Ectodermal cell (in vitro differentiated cells): ENCODE results near the gene TCF3. TPM values are rescaled to one million over a fixed set of nuclear protein-coding genes. Genes with fewer than 3 reads are reported as not detected.
"Not testable (repeated sequence)": the region's sequence is repeated elsewhere in the genome, so short reads cannot be mapped to it uniquely, and the experiment has no call there.

Source experiments
- H3K27ac ChIP-seq: 2 replicates; pipeline ENCODE4 v1.7.0; 2013; ENCODE audit warnings: mild to moderate bottlenecking, low read depth, low read length; ENCODE audit not compliant: insufficient read depth, poor library complexity, severe bottlenecking
- H3K27me3 ChIP-seq: 2 replicates; pipeline ENCODE4 v1.7.0; 2013; ENCODE audit warnings: mild to moderate bottlenecking, low read length; ENCODE audit not compliant: insufficient read depth, control insufficient read depth, poor library complexity, severe bottlenecking
- H3K36me3 ChIP-seq: one replicate; pipeline ENCODE4 v1.7.0; 2013; ENCODE audit warnings: low read length; ENCODE audit not compliant: control insufficient read depth, insufficient read depth
- H3K4me1 ChIP-seq: one replicate; pipeline ENCODE4 v1.7.0; 2013; ENCODE audit warnings: low read length; ENCODE audit not compliant: control insufficient read depth, insufficient read depth
- H3K4me3 ChIP-seq: 2 replicates; pipeline ENCODE4 v1.7.0; 2013; ENCODE audit warnings: low read depth, low read length, control low read depth; ENCODE audit not compliant: insufficient read depth
- H3K9me3 ChIP-seq: 2 replicates; pipeline ENCODE4 v1.7.0; 2013; ENCODE audit warnings: mild to moderate bottlenecking, low read length, moderate library complexity; ENCODE audit not compliant: control insufficient read depth
- WGBS, 2 experiments: methylation state at CpG; one replicate each; pipeline ENCODE4 v1.1.7; 2013; ENCODE audit warnings: missing lambda C conversion rate in 2 of 2; 5-methylcytosine and 5-hydroxymethylcytosine counted together
- polyA plus RNA-seq, 4 experiments: library from polyadenylated mRNA; stranded (reverse); fragments of 50-300 nt; gene quantifications; one replicate each; pipeline ENCODE4 v1.2.3, GENCODE V29; 2013

TCF3 gene
- 313 TPM for polyA plus RNA-seq (2013, experiment 1 of 4)
- polyA plus RNA-seq (2013, experiment 2 of 4), result 315 TPM
- 250 TPM for polyA plus RNA-seq (2013, experiment 3 of 4)
- polyA plus RNA-seq (2013, experiment 4 of 4), result 276 TPM

- Histone ChIP-seq H3K27ac (peak within 1 kb of the TSS; percentile 100), H3K4me1 (peaks cover 14% of the 10 kb centered on the region), H3K36me3 (peaks cover 20% of the 10 kb centered on the region), H3K27me3 (no peaks in the 10 kb centered on the region), H3K4me3 (peak within 1 kb of the TSS; percentile 89), H3K9me3 (no peaks in the 10 kb centered on the region)
- WGBS, 2 experiments, result 0% methylated on average over 107 of the region's 107 CpGs
Measured at GRCh38 chr19:1652471-1653299, at the start of gene TCF3. TSS of gene TCF3 (minus strand) at chr19:1652615. CDS start at chr19:1650248, 2,367 bp downstream.

GRCh38 chr19:1700733-1701663 is 48.6 kb upstream of the TCF3 start:
- Histone ChIP-seq H3K27me3 (peaks cover 25% of the 10 kb centered on the region), H3K4me1 (no peaks in the 10 kb centered on the region), H3K4me3 (no peak overlapping the region), H3K36me3 (no peaks in the 10 kb centered on the region), H3K9me3 (no peaks in the 10 kb centered on the region), H3K27ac (no peak overlapping the region)
- 67% methylated on average over 25 to 26 of the region's 26 CpGs for WGBS, 2 experiments

DNA sequence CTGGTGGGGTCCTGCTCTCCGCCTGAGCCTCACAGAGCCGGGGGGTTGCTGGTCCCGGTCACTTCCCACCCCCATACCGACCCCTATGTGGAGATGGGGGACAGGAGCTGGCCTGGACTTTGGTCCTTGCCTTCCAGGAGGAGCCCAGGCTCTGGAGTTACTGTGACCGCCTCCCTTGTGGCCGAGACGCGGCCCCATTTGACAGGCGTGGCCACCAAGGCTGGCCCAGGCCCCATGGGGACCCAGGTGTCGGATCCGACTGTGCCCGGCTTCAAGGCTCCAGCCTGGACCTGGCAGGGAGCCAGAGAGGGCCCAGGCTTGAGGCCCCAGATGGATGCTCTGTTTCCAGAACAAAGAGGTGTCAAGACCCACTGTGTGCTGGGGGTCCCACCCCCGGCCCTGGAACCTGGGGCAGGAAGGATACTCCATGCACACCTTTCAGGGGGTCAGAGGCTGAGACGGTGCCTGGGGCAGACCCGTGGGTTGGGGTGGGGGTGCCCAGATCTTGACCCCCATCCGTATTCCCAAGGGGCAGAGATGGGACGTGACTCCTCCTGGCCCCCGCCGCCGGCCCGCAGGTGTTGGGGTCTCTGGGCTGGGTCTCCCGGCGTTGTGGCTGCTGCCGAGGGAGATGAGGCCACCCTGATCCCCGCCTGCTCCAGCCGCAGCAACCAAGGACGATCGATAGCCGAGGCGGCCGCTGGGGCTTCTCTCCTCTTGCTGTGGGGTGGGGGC is 47.8 kb upstream of the TCF3 start:
- no peaks in the 10 kb centered on the region for H3K36me3 ChIP-seq
- peaks cover 25% of the 10 kb centered on the region for H3K27me3 ChIP-seq
- H3K9me3 ChIP-seq, result no peaks in the 10 kb centered on the region
- no peaks in the 10 kb centered on the region for H3K4me1 ChIP-seq
- H3K4me3 ChIP-seq, result no peak overlapping the region
- WGBS, 2 experiments, result 86 to 88% methylated on average over 31 of the region's 31 CpGs
- H3K27ac ChIP-seq, result no peak overlapping the region

DNA sequence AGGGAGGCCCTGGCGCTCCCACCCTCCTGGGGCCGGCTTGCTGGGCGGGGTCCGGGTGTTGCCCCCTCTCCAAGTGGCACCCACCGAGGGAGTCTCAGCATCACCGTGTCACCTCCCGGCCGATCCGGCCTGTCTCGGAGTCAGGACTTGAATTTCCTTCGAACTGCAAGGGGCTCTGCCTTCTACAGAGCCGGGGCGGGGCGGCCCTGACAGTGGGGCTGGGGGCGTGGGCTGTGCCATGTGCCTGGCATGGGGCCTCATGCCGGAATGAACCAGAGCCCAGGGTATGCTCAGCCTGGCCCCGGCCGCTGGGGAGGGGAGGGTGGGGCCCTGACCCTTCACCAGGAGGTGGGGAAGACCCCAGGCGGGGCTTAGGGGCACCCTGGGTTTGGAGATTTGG is 47.0 kb upstream of the TCF3 start:
- Histone ChIP-seq H3K27ac (no peak overlapping the region), H3K9me3 (no peaks in the 10 kb centered on the region), H3K4me1 (no peaks in the 10 kb centered on the region), H3K27me3 (peaks cover 29% of the 10 kb centered on the region), H3K36me3 (no peaks in the 10 kb centered on the region), H3K4me3 (no peak overlapping the region)
- 90% methylated on average over 19 of the region's 19 CpGs for WGBS, 2 experiments

DNA sequence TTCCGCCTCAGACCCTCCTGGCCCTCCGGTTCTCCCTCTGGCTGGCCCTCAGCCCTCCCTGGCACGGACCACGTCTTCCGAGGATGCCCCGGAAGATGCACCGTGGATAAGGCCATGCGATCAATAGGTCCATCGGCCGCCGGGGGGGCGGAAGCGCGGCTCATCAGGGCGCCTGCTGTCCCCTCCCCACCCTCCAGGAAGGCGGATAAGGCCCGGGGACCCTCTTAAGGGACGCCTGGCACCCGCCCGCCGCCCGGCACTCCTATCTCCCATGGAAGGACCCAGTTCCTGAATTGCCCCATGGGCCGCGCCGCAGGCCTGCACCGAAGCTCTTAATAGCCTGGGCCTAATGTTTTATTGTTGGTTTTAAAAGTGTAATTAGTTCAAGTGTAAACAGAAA is 46.2 kb upstream of the TCF3 start:
- H3K27ac ChIP-seq, result no peak overlapping the region
- H3K36me3 ChIP-seq, result no peaks in the 10 kb centered on the region
- H3K27me3 ChIP-seq, result peaks cover 36% of the 10 kb centered on the region

GRCh38 chr19:1695481-1695880 is 43.1 kb upstream of the TCF3 start:
- not testable (repeated sequence) for H3K4me1 ChIP-seq, H3K9me3 ChIP-seq, H3K4me3 ChIP-seq, H3K36me3 ChIP-seq, H3K27ac ChIP-seq
- H3K27me3 ChIP-seq, result peaks cover 47% of the 10 kb centered on the region
- WGBS, 2 experiments, result 86 to 89% methylated on average over 12 of the region's 12 CpGs

More for the DNA sequence above, 46.2 kb upstream of the TCF3 start:
- no peaks in the 10 kb centered on the region for H3K9me3 ChIP-seq
- H3K4me3 ChIP-seq, result no peak overlapping the region
- no peaks in the 10 kb centered on the region for H3K4me1 ChIP-seq
- 93 to 95% methylated on average over 26 of the region's 26 CpGs for WGBS, 2 experiments

DNA sequence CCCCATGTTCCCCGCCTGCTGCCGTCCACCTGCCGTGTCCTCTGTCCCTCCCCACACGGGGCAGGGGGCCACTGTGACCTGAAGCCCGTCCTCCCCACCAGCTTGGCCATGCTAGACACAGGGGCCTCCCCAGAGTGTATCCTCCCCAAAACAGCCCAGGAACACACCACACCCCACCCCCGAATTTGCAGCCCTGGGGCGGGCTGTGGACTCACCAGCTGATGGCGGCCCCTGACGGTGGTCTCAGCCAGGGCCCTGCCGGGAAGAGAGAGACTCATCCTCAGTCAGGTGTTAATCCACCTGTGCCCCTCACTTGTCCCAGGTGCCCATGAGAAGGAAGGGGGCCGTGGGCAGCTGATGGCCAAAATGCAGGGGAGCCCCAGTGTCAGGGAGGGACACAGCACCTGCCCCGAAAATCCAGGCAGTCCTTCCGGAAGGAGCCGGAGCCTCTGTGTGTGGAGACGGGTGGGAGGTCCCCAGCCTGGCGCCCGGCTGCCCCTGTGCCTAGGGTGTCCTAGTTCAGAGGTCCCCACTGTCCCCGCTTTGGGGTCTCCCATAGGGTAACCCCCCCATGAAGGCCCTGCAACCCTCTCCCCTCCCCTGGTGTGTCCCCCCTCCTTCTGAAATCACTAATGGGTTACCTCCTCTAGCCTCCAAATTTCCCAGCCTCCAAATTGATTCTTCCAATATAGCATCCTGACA is 39.3 kb upstream of the TCF3 start:
- Histone ChIP-seq H3K36me3 (no peaks in the 10 kb centered on the region), H3K27ac (no peak overlapping the region), H3K4me1 (no peaks in the 10 kb centered on the region), H3K27me3 (peaks cover 57% of the 10 kb centered on the region), H3K4me3 (no peak overlapping the region), H3K9me3 (no peaks in the 10 kb centered on the region)
- 67% methylated on average over 18 of the region's 18 CpGs for WGBS, 2 experiments

GRCh38 chr19:1690699-1691307 is 38.4 kb upstream of the TCF3 start:
- H3K36me3 ChIP-seq, result no peaks in the 10 kb centered on the region
- H3K27me3 ChIP-seq, result peaks cover 57% of the 10 kb centered on the region
- H3K9me3 ChIP-seq, result no peaks in the 10 kb centered on the region
- no peaks in the 10 kb centered on the region for H3K4me1 ChIP-seq
- H3K27ac ChIP-seq, result no peak overlapping the region
- H3K4me3 ChIP-seq, result no peak overlapping the region
- 14 to 15% methylated on average over 29 of the region's 29 CpGs for WGBS, 2 experiments

DNA sequence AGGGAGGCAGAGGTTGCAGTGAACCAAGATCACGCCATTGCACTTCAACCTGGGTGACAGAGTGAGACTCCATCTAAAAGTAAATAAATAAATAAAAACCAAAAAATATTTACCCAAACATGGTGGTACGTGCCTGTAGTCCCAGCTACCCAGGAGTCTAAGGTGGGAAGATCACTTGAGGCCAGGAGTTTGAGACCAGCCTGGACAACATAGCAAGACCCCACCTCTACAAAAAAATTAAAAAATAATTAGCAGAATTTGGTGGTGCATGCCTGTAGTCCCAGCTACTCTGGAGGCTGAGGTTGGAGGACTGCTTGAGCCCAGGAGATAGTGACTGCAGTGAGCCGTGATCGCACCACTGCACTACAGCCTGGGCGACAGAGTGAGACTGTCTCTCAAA is 33.4 kb upstream of the TCF3 start:
- H3K9me3 ChIP-seq, H3K36me3 ChIP-seq: not testable (repeated sequence)
- 89 to 91% methylated on average over 4 to 5 of the region's 5 CpGs for WGBS, 2 experiments

More for the DNA sequence above, 33.4 kb upstream of the TCF3 start:
- not testable (repeated sequence) for H3K4me1 ChIP-seq, H3K27ac ChIP-seq, H3K4me3 ChIP-seq
- H3K27me3 ChIP-seq, result peaks cover 43% of the 10 kb centered on the region
